Upper lobe of left lung (tissue), 4 donors: Measurements from ENCODE around the gene EPX.

Experiments
- POLR2A ChIP-seq, 4 donors: fragments of 450-650 bp; IDR thresholded peaks; one replicate each; pipeline ENCODE4 v1.5.1; 2016 to 2017; ENCODE audit warnings: antibody characterized with exemption in 4 of 4, mild to moderate bottlenecking in 2 of 4
- TF ChIP-seq, protein P1 (sequence below), 6 experiments: fragments of 450-650 bp in 4 of 6; fragments of 200-600 bp in 2 of 6; sonication (generic) in 2 of 6; IDR thresholded peaks; one replicate each; pipeline ENCODE4 v1.5.1; 2016 to 2019; ENCODE audit warnings: antibody characterized with exemption in 6 of 6

DNA sequence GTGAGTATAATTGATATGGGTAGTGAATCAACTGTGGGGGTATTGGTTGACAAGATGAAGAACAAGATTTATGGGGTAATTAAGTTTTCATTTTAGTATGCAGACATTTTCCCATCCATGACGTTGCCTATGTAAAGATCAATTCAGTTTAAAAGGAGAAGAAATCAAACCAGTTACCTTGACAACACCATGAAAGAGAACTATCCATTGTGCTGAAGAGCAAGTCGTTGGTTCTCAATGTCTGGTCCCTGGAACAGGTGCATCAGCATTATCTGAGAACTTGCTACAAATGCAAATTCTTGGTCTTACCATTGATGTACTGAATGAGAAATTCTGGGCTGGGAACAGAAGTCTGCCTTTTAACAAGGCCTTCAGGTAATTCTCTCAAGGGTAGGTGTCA is 26.5 kb upstream of the EPX start:
- TF ChIP-seq, protein P1, sequence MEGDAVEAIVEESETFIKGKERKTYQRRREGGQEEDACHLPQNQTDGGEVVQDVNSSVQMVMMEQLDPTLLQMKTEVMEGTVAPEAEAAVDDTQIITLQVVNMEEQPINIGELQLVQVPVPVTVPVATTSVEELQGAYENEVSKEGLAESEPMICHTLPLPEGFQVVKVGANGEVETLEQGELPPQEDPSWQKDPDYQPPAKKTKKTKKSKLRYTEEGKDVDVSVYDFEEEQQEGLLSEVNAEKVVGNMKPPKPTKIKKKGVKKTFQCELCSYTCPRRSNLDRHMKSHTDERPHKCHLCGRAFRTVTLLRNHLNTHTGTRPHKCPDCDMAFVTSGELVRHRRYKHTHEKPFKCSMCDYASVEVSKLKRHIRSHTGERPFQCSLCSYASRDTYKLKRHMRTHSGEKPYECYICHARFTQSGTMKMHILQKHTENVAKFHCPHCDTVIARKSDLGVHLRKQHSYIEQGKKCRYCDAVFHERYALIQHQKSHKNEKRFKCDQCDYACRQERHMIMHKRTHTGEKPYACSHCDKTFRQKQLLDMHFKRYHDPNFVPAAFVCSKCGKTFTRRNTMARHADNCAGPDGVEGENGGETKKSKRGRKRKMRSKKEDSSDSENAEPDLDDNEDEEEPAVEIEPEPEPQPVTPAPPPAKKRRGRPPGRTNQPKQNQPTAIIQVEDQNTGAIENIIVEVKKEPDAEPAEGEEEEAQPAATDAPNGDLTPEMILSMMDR (IDR thresholded peaks at IDR 0.05), result no peak
- no peak for TF ChIP-seq POLR2A (IDR thresholded peaks at IDR 0.05)
